WTC11 (cell line): Measurements from ENCODE around the gene NTRK2. TPM values are rescaled to one million over a fixed set of nuclear protein-coding genes. Genes with fewer than 3 reads are reported as not detected.

ENCODE experiments used
- ATAC-seq: fragments of 200-7000 bp; cut with Tn5 transposase; 2 replicates; pipeline ENCODE4 v1.10.0; 2021; ENCODE audit warnings: mild to moderate bottlenecking, moderate library complexity
- CTCF ChIA-PET: fragments of 300-600 bp; sonication (Branson Sonifier 250); formaldehyde crosslinking; loops from one replicate; lab custom pipeline; 2021; ENCODE audit warnings: antibody characterized with exemption; lab: Charles Lee
- POLR2A ChIA-PET: fragments of 350-600 bp; sonication (Branson Sonifier 250); formaldehyde crosslinking; loops from one replicate; lab custom pipeline; 2021; ENCODE audit warnings: antibody characterized with exemption; lab: Charles Lee
- DNase-seq: peaks from one replicate; pipeline ENCODE4 v3.0.0; 2021; ENCODE audit warnings: low spot score
- H3K27ac Mint-ChIP-seq: 2 replicates; pipeline ENCODE4 v1.8.0; 2021; ENCODE audit warnings: mixed read lengths
- H3K27me3 Mint-ChIP-seq: 2 replicates; pipeline ENCODE4 v1.8.0; 2021; ENCODE audit warnings: low read depth, mild to moderate bottlenecking, moderate library complexity, mixed read lengths
- H3K36me3 Mint-ChIP-seq: 2 replicates; pipeline ENCODE4 v1.8.0; 2021; ENCODE audit warnings: mixed read lengths
- H3K4me1 Mint-ChIP-seq: 2 replicates; pipeline ENCODE4 v1.8.0; 2022; ENCODE audit warnings: mixed read lengths
- H3K4me3 Mint-ChIP-seq: 2 replicates; pipeline ENCODE4 v1.8.0; 2021; ENCODE audit warnings: mild to moderate bottlenecking, moderate library complexity, mixed read lengths
- H3K9me3 Mint-ChIP-seq: 2 replicates; pipeline ENCODE4 v1.8.0; 2021; ENCODE audit warnings: mixed read lengths
- AFF4 ChIP-seq: sonication (generic); formaldehyde crosslinking; IDR thresholded peaks from 2 replicates; pipeline ENCODE4 v1.8.1; 2023; ENCODE audit warnings: mild to moderate bottlenecking, missing genetic modification reagents, borderline replicate concordance
- ARID4B ChIP-seq: sonication (generic); formaldehyde crosslinking; IDR thresholded peaks from 2 replicates; pipeline ENCODE4 v1.8.0; 2023; ENCODE audit warnings: missing genetic modification reagents, mild to moderate bottlenecking, borderline replicate concordance
- ATF1 ChIP-seq: sonication (generic); formaldehyde crosslinking; IDR thresholded peaks from 2 replicates; pipeline ENCODE4 v1.8.1; 2023; ENCODE audit warnings: mild to moderate bottlenecking, moderate library complexity, missing genetic modification reagents
- ERG ChIP-seq: fragments of 250-450 bp; sonication (Bioruptor Pico); IDR thresholded peaks from 2 replicates; pipeline ENCODE4 v1.8.0; 2021; ENCODE audit warnings: mild to moderate bottlenecking
- FOXK1 ChIP-seq: sonication (generic); formaldehyde crosslinking; IDR thresholded peaks from 2 replicates; pipeline ENCODE4 v1.8.0; 2022; ENCODE audit warnings: mild to moderate bottlenecking, moderate library complexity, missing genetic modification reagents
- IRF1 ChIP-seq: sonication (generic); formaldehyde crosslinking; IDR thresholded peaks from 2 replicates; pipeline ENCODE4 v1.8.0; 2023; ENCODE audit warnings: missing genetic modification reagents
- JAZF1 ChIP-seq: fragments of 250-450 bp; sonication (Bioruptor Pico); IDR thresholded peaks from 2 replicates; pipeline ENCODE4 v1.9.0; 2021; ENCODE audit warnings: moderate library complexity, mild to moderate bottlenecking, inconsistent platforms
- KAT7 ChIP-seq: sonication (generic); formaldehyde crosslinking; IDR thresholded peaks from 2 replicates; pipeline ENCODE4 v1.8.1; 2023; ENCODE audit warnings: missing genetic modification reagents, mild to moderate bottlenecking, borderline replicate concordance
- OVOL2 ChIP-seq: fragments of 250-450 bp; sonication (Bioruptor Pico); IDR thresholded peaks from 2 replicates; pipeline ENCODE4 v1.9.0; 2021; ENCODE audit warnings: mild to moderate bottlenecking, borderline replicate concordance
- SMAD3 ChIP-seq: sonication (generic); formaldehyde crosslinking; IDR thresholded peaks from 2 replicates; pipeline ENCODE4 v1.8.0; 2022; ENCODE audit warnings: missing genetic modification reagents, mild to moderate bottlenecking, borderline replicate concordance
- SMAD4 ChIP-seq: sonication (generic); formaldehyde crosslinking; IDR thresholded peaks from 2 replicates; pipeline ENCODE4 v1.8.0; 2022; ENCODE audit warnings: mild to moderate bottlenecking, missing genetic modification reagents
- TCF7 ChIP-seq: sonication (generic); formaldehyde crosslinking; IDR thresholded peaks from 2 replicates; pipeline ENCODE4 v1.8.0; 2022; ENCODE audit warnings: mild to moderate bottlenecking, low read depth, missing genetic modification reagents, moderate library complexity
- ZBTB43 ChIP-seq: sonication (generic); formaldehyde crosslinking; IDR thresholded peaks from 2 replicates; pipeline ENCODE4 v1.8.1; 2023; ENCODE audit warnings: mild to moderate bottlenecking, missing genetic modification reagents
- ZNF121 ChIP-seq: sonication (generic); formaldehyde crosslinking; IDR thresholded peaks from 2 replicates; pipeline ENCODE4 v1.8.0; 2023; ENCODE audit warnings: missing genetic modification reagents
- ZNF232 ChIP-seq: sonication (generic); formaldehyde crosslinking; IDR thresholded peaks from 2 replicates; pipeline ENCODE4 v1.8.0; 2022; ENCODE audit warnings: mild to moderate bottlenecking, missing genetic modification reagents
- ZNF263 ChIP-seq: sonication (generic); formaldehyde crosslinking; IDR thresholded peaks from 2 replicates; pipeline ENCODE4 v1.8.1; 2022; ENCODE audit warnings: low read depth, mild to moderate bottlenecking, moderate library complexity, missing genetic modification reagents
- ZNF281 ChIP-seq: sonication (generic); formaldehyde crosslinking; IDR thresholded peaks from 2 replicates; pipeline ENCODE4 v1.8.0; 2023; ENCODE audit warnings: mild to moderate bottlenecking, missing genetic modification reagents
- ZNF317 ChIP-seq: sonication (generic); formaldehyde crosslinking; IDR thresholded peaks from 2 replicates; pipeline ENCODE4 v1.8.1; 2023; ENCODE audit warnings: low read depth, mild to moderate bottlenecking, moderate library complexity, missing genetic modification reagents, borderline replicate concordance
- ZNF416 ChIP-seq: fragments of 250-450 bp; sonication (Bioruptor Pico); IDR thresholded peaks from 2 replicates; pipeline ENCODE4 v1.9.0; 2021; ENCODE audit warnings: mild to moderate bottlenecking, inconsistent platforms
- ZNF425 ChIP-seq: fragments of 250-450 bp; sonication (Bioruptor Pico); conservative IDR thresholded peaks from 2 replicates; pipeline ENCODE4 v1.9.0; 2021; ENCODE audit warnings: mild to moderate bottlenecking
- total RNA-seq: library from RNA; stranded (reverse); gene quantifications from 3 replicates; pipeline ENCODE4 v1.2.3, GENCODE V29; 2021

The NTRK2 gene
- total RNA-seq, 1 experiment from 2014 or later, result 0.02 TPM

- TF ChIP-seq ERG (CRISPR knock-in tag) (no peak), ATF1 (CRISPR knock-in tag) (no peak), ZNF263 (CRISPR knock-in tag) (no peak), ZNF416 (CRISPR knock-in tag) (no peak), ZNF121 (CRISPR knock-in tag) (no peak), ZNF425 (CRISPR knock-in tag) (no peak)
Observed at GRCh38 chr9:84711936-84712335, 42.4 kb downstream of the NTRK2 start (continued).

GRCh38 chr9:84716217-84716616 lies 46.7 kb downstream of the NTRK2 start:
- Mint-ChIP-seq H3K27ac (no peak overlapping the region), H3K4me3 (no peak overlapping the region), H3K27me3 (peaks cover 2% of the 10 kb centered on the region; the same call in 1 of the 2 replicates), H3K9me3 (peaks cover 6% of the 10 kb centered on the region; the same call in 1 of the 2 replicates), H3K4me1 (peaks cover 17% of the 10 kb centered on the region), H3K36me3 (no peaks in the 10 kb centered on the region)
- ChIA-PET CTCF (no interaction called here), POLR2A (no interaction called here)
- DNase-seq (no peak), ATAC-seq (no peak)
- TF ChIP-seq ZNF281 (CRISPR knock-in tag) (no peak), SMAD4 (CRISPR knock-in tag) (no peak), FOXK1 (CRISPR knock-in tag) (no peak), ZNF317 (no peak), TCF7 (no peak), ARID4B (no peak), SMAD3 (no peak), ZBTB43 (CRISPR knock-in tag) (no peak), AFF4 (no peak), OVOL2 (no peak), KAT7 (CRISPR knock-in tag) (no peak), JAZF1 (CRISPR knock-in tag) (no peak), IRF1 (CRISPR knock-in tag) (no peak), ZNF232 (CRISPR knock-in tag) (no peak)
